ENCODE results near the gene HLCS.

GRCh38 chr21:36861595-36862323 is 104.7 kb downstream of the HLCS start:
- TF ChIP-seq CTCF (IDR thresholded peaks at IDR 0.05; ENCODE audit: poor library complexity) = no peak
- TF ChIP-seq EZH2 (IDR thresholded peaks at IDR 0.05; ENCODE audit: borderline replicate concordance) = no peak
